Natural killer cell (primary cell): ENCODE data around the gene CRIM1. TPM values are rescaled to one million over a fixed set of nuclear protein-coding genes. Genes with fewer than 3 reads are reported as not detected.

Experiments
- ATAC-seq, 3 donors: fragments of 150-1000 bp in 2 of 3; fragments of 200-7000 bp in 1 of 3; cut with Tn5 transposase; 1 replicate in 1 of 3; 2 replicates in 2 of 3; pipeline ENCODE4 v1.10.0; 2021; ENCODE audit warnings: mild to moderate bottlenecking in 2 of 3, moderate library complexity in 2 of 3
- DNase-seq, 2 donors: peaks; one replicate each; pipeline versions ENCODE4 v3.0.0 to v3.0.0-alpha.2; 2013 to 2021; ENCODE audit warnings: mixed read lengths in 1 of 2
- H3K27ac ChIP-seq: one replicate; pipeline ENCODE4 v1.5.1; 2013; ENCODE audit warnings: mild to moderate bottlenecking, low read length
- H3K27me3 ChIP-seq: one replicate; pipeline ENCODE4 v1.6.1; 2013; ENCODE audit warnings: low read length; ENCODE audit not compliant: control insufficient read depth, insufficient read depth
- H3K36me3 ChIP-seq: one replicate; pipeline ENCODE4 v1.6.1; 2013; ENCODE audit warnings: low read length; ENCODE audit not compliant: control insufficient read depth, insufficient read depth
- H3K4me1 ChIP-seq: one replicate; pipeline ENCODE4 v1.6.1; 2013; ENCODE audit warnings: low read length; ENCODE audit not compliant: control insufficient read depth, insufficient read depth
- H3K4me3 ChIP-seq: one replicate; pipeline ENCODE4 v1.5.1; 2013; ENCODE audit warnings: low read length
- H3K9me3 ChIP-seq: one replicate; pipeline ENCODE4 v1.6.1; 2013; ENCODE audit warnings: low read length; ENCODE audit not compliant: control insufficient read depth, insufficient read depth
- H3K27ac Mint-ChIP-seq, 2 donors: one replicate each; pipeline ENCODE4 v1.8.0; 2022; ENCODE audit warnings: mild to moderate bottlenecking in 2 of 2, mixed read lengths in 2 of 2, moderate library complexity in 1 of 2
- H3K27me3 Mint-ChIP-seq, 2 donors: one replicate each; pipeline ENCODE4 v1.8.0; 2022; ENCODE audit warnings: low read depth in 2 of 2, mixed read lengths in 2 of 2
- H3K36me3 Mint-ChIP-seq: one replicate; pipeline ENCODE4 v1.8.0; 2022; ENCODE audit warnings: mixed read lengths
- H3K4me1 Mint-ChIP-seq, 2 donors: one replicate each; pipeline ENCODE4 v1.8.0; 2022; ENCODE audit warnings: mixed read lengths in 2 of 2
- H3K4me3 Mint-ChIP-seq: one replicate; pipeline ENCODE4 v1.8.0; 2022; ENCODE audit warnings: mild to moderate bottlenecking, moderate library complexity, mixed read lengths
- H3K9me3 Mint-ChIP-seq, 2 donors: one replicate each; pipeline ENCODE4 v1.8.0; 2022; ENCODE audit warnings: mixed read lengths in 2 of 2
- CTCF ChIP-seq: fragments of 200-600 bp; IDR thresholded peaks from one replicate; pipeline ENCODE4 v1.8.0; 2022; ENCODE audit warnings: antibody characterized with exemption
- WGBS: methylation state at CpG from one replicate; pipeline ENCODE4 v1.1.7; 2013; ENCODE audit warnings: missing lambda C conversion rate; ENCODE audit not compliant: insufficient coverage; 5-methylcytosine and 5-hydroxymethylcytosine counted together
- intact Hi-C: fragments of 100-400 bp; cut with micrococcal nuclease; formaldehyde crosslinking; loops from one replicate; pipeline ENCODE4 v1.14.2; 2022
- total RNA-seq, 4 donors: library from RNA; stranded (reverse); fragments of 120-200 nt in 1 of 4; gene quantifications; one replicate each; pipeline versions ENCODE4 v1.2.3 to v1.2.4, GENCODE V29; 2013 to 2022

CRIM1 gene
- total RNA-seq, 3 donors from 2014 or later (not counting 1 experiment from before 2014, with no cell fraction given) = 19.3 to 34.1 (median 32.9) TPM

- H3K4me1 ChIP-seq = no peaks in the 10 kb centered on the region
- WGBS = 89% methylated on average over 4 of the region's 4 CpGs
- no peak overlapping the region for H3K27ac ChIP-seq
- H3K9me3 Mint-ChIP-seq = no peaks in the 10 kb centered on the region
- intact Hi-C loops = no loop called here
- H3K9me3 ChIP-seq = no peaks in the 10 kb centered on the region
- H3K4me1 Mint-ChIP-seq = peaks cover 37 to 42% of the 10 kb centered on the region in 2 donors
- no peaks in the 10 kb centered on the region for H3K27me3 ChIP-seq
- no peaks in the 10 kb centered on the region for H3K27me3 Mint-ChIP-seq
- H3K27ac Mint-ChIP-seq = no peak overlapping the region
- no peaks in the 10 kb centered on the region for H3K36me3 Mint-ChIP-seq
- no peak for DNase-seq
- no peaks in the 10 kb centered on the region for H3K36me3 ChIP-seq
- no peak overlapping the region for H3K4me3 ChIP-seq
- no peak for ATAC-seq
- H3K4me3 Mint-ChIP-seq = no peak overlapping the region
- no peak for TF ChIP-seq CTCF
These were observed 28.1 kb downstream of the CRIM1 start for GRCh38 chr2:36383726-36384125.

- no CpG with 5 or more reads among the region's 2 CpGs for WGBS
- no peak for ATAC-seq
- Histone ChIP-seq H3K27ac (no peak overlapping the region), H3K9me3 (no peaks in the 10 kb centered on the region), H3K4me1 (no peaks in the 10 kb centered on the region), H3K4me3 (no peak overlapping the region), H3K27me3 (no peaks in the 10 kb centered on the region), H3K36me3 (no peaks in the 10 kb centered on the region)
- no peak for TF ChIP-seq CTCF
- H3K9me3 Mint-ChIP-seq = no peaks in the 10 kb centered on the region
- intact Hi-C loops = no loop called here
- no peaks in the 10 kb centered on the region for H3K36me3 Mint-ChIP-seq
- no peaks in the 10 kb centered on the region for H3K27me3 Mint-ChIP-seq
- H3K27ac Mint-ChIP-seq = no peak overlapping the region
- DNase-seq = no peak
- peaks cover 34 to 36% of the 10 kb centered on the region in 2 donors for H3K4me1 Mint-ChIP-seq
- H3K4me3 Mint-ChIP-seq = no peak overlapping the region
These were observed 28.9 kb downstream of the CRIM1 start for GRCh38 chr2:36384454-36384853.

GRCh38 chr2:36385603-36386002, 30.0 kb downstream of the CRIM1 start:
- no peaks in the 10 kb centered on the region for H3K36me3 Mint-ChIP-seq
- TF ChIP-seq CTCF = no peak
- Histone ChIP-seq H3K4me1 (no peaks in the 10 kb centered on the region), H3K27me3 (no peaks in the 10 kb centered on the region), H3K36me3 (no peaks in the 10 kb centered on the region), H3K9me3 (no peaks in the 10 kb centered on the region), H3K4me3 (no peak overlapping the region), H3K27ac (no peak overlapping the region)
- no peak overlapping the region for H3K4me3 Mint-ChIP-seq
- 93% methylated on average over 3 of the region's 3 CpGs for WGBS
- H3K9me3 Mint-ChIP-seq = no peaks in the 10 kb centered on the region
- intact Hi-C loops = no loop called here
- no peaks in the 10 kb centered on the region for H3K27me3 Mint-ChIP-seq
- ATAC-seq = no peak
- no peak for DNase-seq
- H3K4me1 Mint-ChIP-seq = peaks cover 27 to 36% of the 10 kb centered on the region in 2 donors
- H3K27ac Mint-ChIP-seq = no peak overlapping the region

GRCh38 chr2:36387258-36387916, 31.8 kb downstream of the CRIM1 start:
- Histone ChIP-seq H3K4me1 (no peaks in the 10 kb centered on the region), H3K36me3 (no peaks in the 10 kb centered on the region), H3K27ac (no peak overlapping the region), H3K4me3 (no peak overlapping the region), H3K9me3 (no peaks in the 10 kb centered on the region), H3K27me3 (no peaks in the 10 kb centered on the region)
- DNase-seq = no peak
- peak overlapping the region; percentile 25 for H3K4me3 Mint-ChIP-seq
- no peaks in the 10 kb centered on the region for H3K27me3 Mint-ChIP-seq
- no peaks in the 10 kb centered on the region for H3K36me3 Mint-ChIP-seq
- peak in 2 of 3 donors; percentile 54 to 61 for ATAC-seq
- no peaks in the 10 kb centered on the region for H3K9me3 Mint-ChIP-seq
- peaks cover 19 to 36% of the 10 kb centered on the region in 2 donors for H3K4me1 Mint-ChIP-seq
- 61% methylated on average over 2 of the region's 2 CpGs for WGBS
- intact Hi-C loops = no loop called here
- no peak for TF ChIP-seq CTCF
- peak overlapping the region in 1 of 2 donors; percentile 69 for H3K27ac Mint-ChIP-seq
